WTC11 (cell line): ENCODE results near the gene ADD1. TPM values are rescaled to one million over a fixed set of nuclear protein-coding genes. Genes with fewer than 3 reads are reported as not detected.
A peak's percentile ranks its signal among the peaks of the same experiment; 100 is the strongest.
"Not testable (repeated sequence)": the region's sequence is repeated elsewhere in the genome, so short reads cannot be mapped to it uniquely, and the experiment has no call there.

Source experiments
- ATAC-seq: fragments of 200-7000 bp; cut with Tn5 transposase; 2 replicates; pipeline ENCODE4 v1.10.0; 2021; ENCODE audit warnings: mild to moderate bottlenecking, moderate library complexity
- CTCF ChIA-PET: fragments of 300-600 bp; sonication (Branson Sonifier 250); formaldehyde crosslinking; loops from one replicate; lab custom pipeline; 2021; ENCODE audit warnings: antibody characterized with exemption; lab: Charles Lee
- POLR2A ChIA-PET: fragments of 350-600 bp; sonication (Branson Sonifier 250); formaldehyde crosslinking; loops from one replicate; lab custom pipeline; 2021; ENCODE audit warnings: antibody characterized with exemption; lab: Charles Lee
- DNase-seq: peaks from one replicate; pipeline ENCODE4 v3.0.0; 2021; ENCODE audit warnings: low spot score
- H3K27ac Mint-ChIP-seq: 2 replicates; pipeline ENCODE4 v1.8.0; 2021; ENCODE audit warnings: mixed read lengths
- H3K27me3 Mint-ChIP-seq: 2 replicates; pipeline ENCODE4 v1.8.0; 2021; ENCODE audit warnings: low read depth, mild to moderate bottlenecking, moderate library complexity, mixed read lengths
- H3K36me3 Mint-ChIP-seq: 2 replicates; pipeline ENCODE4 v1.8.0; 2021; ENCODE audit warnings: mixed read lengths
- H3K4me1 Mint-ChIP-seq: 2 replicates; pipeline ENCODE4 v1.8.0; 2022; ENCODE audit warnings: mixed read lengths
- H3K4me3 Mint-ChIP-seq: 2 replicates; pipeline ENCODE4 v1.8.0; 2021; ENCODE audit warnings: mild to moderate bottlenecking, moderate library complexity, mixed read lengths
- H3K9me3 Mint-ChIP-seq: 2 replicates; pipeline ENCODE4 v1.8.0; 2021; ENCODE audit warnings: mixed read lengths
- ARID4B ChIP-seq: sonication (generic); formaldehyde crosslinking; IDR thresholded peaks from 2 replicates; pipeline ENCODE4 v1.8.0; 2023; ENCODE audit warnings: missing genetic modification reagents, mild to moderate bottlenecking, borderline replicate concordance
- GTF2I ChIP-seq: fragments of 250-450 bp; sonication (Bioruptor Pico); conservative IDR thresholded peaks from 2 replicates; pipeline ENCODE4 v1.4.0; 2021; ENCODE audit warnings: mild to moderate bottlenecking
- MYBL2 ChIP-seq: sonication (generic); formaldehyde crosslinking; IDR thresholded peaks from 2 replicates; pipeline ENCODE4 v1.8.1; 2023; ENCODE audit warnings: mild to moderate bottlenecking, moderate library complexity, missing genetic modification reagents
- NFYB ChIP-seq: sonication (generic); formaldehyde crosslinking; conservative IDR thresholded peaks from 2 replicates; pipeline ENCODE4 v1.8.0; 2022; ENCODE audit warnings: low read depth, missing genetic modification reagents
- TP53 ChIP-seq: sonication (generic); formaldehyde crosslinking; IDR thresholded peaks from 2 replicates; pipeline ENCODE4 v1.8.1; 2023; ENCODE audit warnings: mild to moderate bottlenecking, missing genetic modification reagents
- USF2 ChIP-seq: sonication (generic); formaldehyde crosslinking; IDR thresholded peaks from 2 replicates; pipeline ENCODE4 v1.8.1; 2023; ENCODE audit warnings: mild to moderate bottlenecking, missing genetic modification reagents, moderate library complexity
- ZBTB21 ChIP-seq: sonication (generic); formaldehyde crosslinking; IDR thresholded peaks from 2 replicates; pipeline ENCODE4 v1.8.1; 2023; ENCODE audit warnings: mild to moderate bottlenecking, missing genetic modification reagents, borderline replicate concordance
- ZBTB43 ChIP-seq: sonication (generic); formaldehyde crosslinking; IDR thresholded peaks from 2 replicates; pipeline ENCODE4 v1.8.1; 2023; ENCODE audit warnings: mild to moderate bottlenecking, missing genetic modification reagents
- ZNF263 ChIP-seq: sonication (generic); formaldehyde crosslinking; IDR thresholded peaks from 2 replicates; pipeline ENCODE4 v1.8.1; 2022; ENCODE audit warnings: low read depth, mild to moderate bottlenecking, moderate library complexity, missing genetic modification reagents
- ZNF416 ChIP-seq: fragments of 250-450 bp; sonication (Bioruptor Pico); IDR thresholded peaks from 2 replicates; pipeline ENCODE4 v1.9.0; 2021; ENCODE audit warnings: mild to moderate bottlenecking, inconsistent platforms
- ZNF532 ChIP-seq: fragments of 250-450 bp; sonication (Bioruptor Pico); IDR thresholded peaks from 2 replicates; pipeline ENCODE4 v1.9.0; 2021; ENCODE audit warnings: mild to moderate bottlenecking, borderline replicate concordance
- total RNA-seq: library from RNA; stranded (reverse); gene quantifications from 3 replicates; pipeline ENCODE4 v1.2.3, GENCODE V29; 2021
- TF ChIP-seq, protein P1 (sequence below): fragments of 200-600 bp; IDR thresholded peaks from 2 replicates; pipeline ENCODE4 v1.8.0; 2022; ENCODE audit warnings: antibody characterized with exemption
- TF ChIP-seq, protein P2 (sequence below): sonication (generic); formaldehyde crosslinking; conservative IDR thresholded peaks from 2 replicates; pipeline ENCODE4 v1.8.1; 2022; ENCODE audit warnings: mild to moderate bottlenecking, missing genetic modification reagents

ADD1 gene
- total RNA-seq, 1 experiment from 2014 or later, result 178 TPM

GRCh38 chr4:2954358-2955185 lies 110.9 kb downstream of the ADD1 start (continued):
- TF ChIP-seq, protein P1, sequence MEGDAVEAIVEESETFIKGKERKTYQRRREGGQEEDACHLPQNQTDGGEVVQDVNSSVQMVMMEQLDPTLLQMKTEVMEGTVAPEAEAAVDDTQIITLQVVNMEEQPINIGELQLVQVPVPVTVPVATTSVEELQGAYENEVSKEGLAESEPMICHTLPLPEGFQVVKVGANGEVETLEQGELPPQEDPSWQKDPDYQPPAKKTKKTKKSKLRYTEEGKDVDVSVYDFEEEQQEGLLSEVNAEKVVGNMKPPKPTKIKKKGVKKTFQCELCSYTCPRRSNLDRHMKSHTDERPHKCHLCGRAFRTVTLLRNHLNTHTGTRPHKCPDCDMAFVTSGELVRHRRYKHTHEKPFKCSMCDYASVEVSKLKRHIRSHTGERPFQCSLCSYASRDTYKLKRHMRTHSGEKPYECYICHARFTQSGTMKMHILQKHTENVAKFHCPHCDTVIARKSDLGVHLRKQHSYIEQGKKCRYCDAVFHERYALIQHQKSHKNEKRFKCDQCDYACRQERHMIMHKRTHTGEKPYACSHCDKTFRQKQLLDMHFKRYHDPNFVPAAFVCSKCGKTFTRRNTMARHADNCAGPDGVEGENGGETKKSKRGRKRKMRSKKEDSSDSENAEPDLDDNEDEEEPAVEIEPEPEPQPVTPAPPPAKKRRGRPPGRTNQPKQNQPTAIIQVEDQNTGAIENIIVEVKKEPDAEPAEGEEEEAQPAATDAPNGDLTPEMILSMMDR, result peak; percentile 89
- no peak for TF ChIP-seq ZNF263 (CRISPR knock-in tag)

- peaks cover 85% of the 10 kb centered on the region for H3K36me3 Mint-ChIP-seq
- POLR2A ChIA-PET, H3K4me3 Mint-ChIP-seq, H3K27me3 Mint-ChIP-seq, H3K27ac Mint-ChIP-seq, DNase-seq, ATAC-seq, H3K4me1 Mint-ChIP-seq: not testable (repeated sequence)
- CTCF ChIA-PET, result interaction anchor here (1.5 to 1.6 kb wide), 3 partner anchors 8 to 23 kb away, joined by 4 to 11 read pairs (median 11); partner anchors contain the start of genes GRK4 and NOP14
- peaks cover 29% of the 10 kb centered on the region for H3K9me3 Mint-ChIP-seq
- TF ChIP-seq, protein P1, result peak; percentile 27
- peak; percentile 1; the same call in 1 of the 2 replicates for TF ChIP-seq USF2 (CRISPR knock-in tag)
Observed at GRCh38 chr4:2955186-2956044, 111.8 kb downstream of the ADD1 start.

GRCh38 chr4:2958446-2958845 lies 114.8 kb downstream of the ADD1 start:
- Mint-ChIP-seq H3K9me3 (peaks cover 29% of the 10 kb centered on the region), H3K4me3 (no peak overlapping the region), H3K36me3 (peaks cover 58% of the 10 kb centered on the region), H3K27me3 (no peaks in the 10 kb centered on the region), H3K27ac (peak overlapping the region; percentile 74; the same call in 1 of the 2 replicates), H3K4me1 (peaks cover 18% of the 10 kb centered on the region)
- DNase-seq, result no peak
- no peak for ATAC-seq
- POLR2A ChIA-PET, result no interaction called here
- CTCF ChIA-PET, result no interaction called here
- TF ChIP-seq, protein P2, sequence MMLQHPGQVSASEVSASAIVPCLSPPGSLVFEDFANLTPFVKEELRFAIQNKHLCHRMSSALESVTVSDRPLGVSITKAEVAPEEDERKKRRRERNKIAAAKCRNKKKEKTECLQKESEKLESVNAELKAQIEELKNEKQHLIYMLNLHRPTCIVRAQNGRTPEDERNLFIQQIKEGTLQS (CRISPR knock-in tag), result no peak
- TF ChIP-seq ZNF263 (CRISPR knock-in tag) (no peak), ZNF532 (no peak), ZBTB21 (no peak), ARID4B (CRISPR knock-in tag) (no peak), ZNF416 (CRISPR knock-in tag) (no peak), NFYB (CRISPR knock-in tag) (no peak), GTF2I (CRISPR knock-in tag) (no peak), MYBL2 (CRISPR knock-in tag) (no peak), ZBTB43 (CRISPR knock-in tag) (no peak), TP53 (CRISPR knock-in tag) (no peak)
